H9 (cell line): ENCODE results near the gene NUP155. TPM values are rescaled to one million over a fixed set of nuclear protein-coding genes. Genes with fewer than 3 reads are reported as not detected.

Source experiments
- DNase-seq: peaks from one replicate; pipeline ENCODE4 v3.0.0-alpha.2; 2017
- H2AFZ ChIP-seq: one replicate; pipeline ENCODE4 v1.6.1; 2013; ENCODE audit warnings: mild to moderate bottlenecking, low read length, control low read depth, moderate library complexity
- H2AK5ac ChIP-seq: 2 replicates; pipeline ENCODE4 v1.6.1; 2013; ENCODE audit warnings: low read length, control low read depth, mixed read lengths; ENCODE audit not compliant: insufficient read length
- H2BK120ac ChIP-seq: one replicate; pipeline ENCODE4 v1.6.1; 2013; ENCODE audit warnings: low read depth, mild to moderate bottlenecking, low read length, control low read depth, inconsistent platforms; ENCODE audit not compliant: poor library complexity, severe bottlenecking
- H2BK12ac ChIP-seq: 2 replicates; pipeline ENCODE4 v1.6.1; 2013; ENCODE audit warnings: low read length, control low read depth, mixed read lengths, low read depth; ENCODE audit not compliant: insufficient read length
- H2BK15ac ChIP-seq: 2 replicates; pipeline ENCODE4 v1.6.1; 2013; ENCODE audit warnings: low read depth, low read length, control low read depth
- H2BK20ac ChIP-seq: one replicate; pipeline ENCODE4 v1.6.1; 2013; ENCODE audit warnings: low read depth, mild to moderate bottlenecking, low read length, control low read depth, inconsistent platforms; ENCODE audit not compliant: poor library complexity, severe bottlenecking
- H2BK5ac ChIP-seq: 2 replicates; pipeline ENCODE4 v1.6.1; 2013; ENCODE audit warnings: low read length, control low read depth, mixed read lengths; ENCODE audit not compliant: insufficient read length
- H3K14ac ChIP-seq: 2 replicates; pipeline ENCODE4 v1.6.1; 2013; ENCODE audit warnings: low read length, control low read depth; ENCODE audit not compliant: insufficient read depth
- H3K18ac ChIP-seq: 2 replicates; pipeline ENCODE4 v1.6.1; 2013; ENCODE audit warnings: low read depth, mild to moderate bottlenecking, mixed read lengths, low read length, control low read depth; ENCODE audit not compliant: insufficient read length
- H3K23ac ChIP-seq: 2 replicates; pipeline ENCODE4 v1.6.1; 2013; ENCODE audit warnings: low read length, control low read depth, mixed read lengths, low read depth; ENCODE audit not compliant: insufficient read length
- H3K23me2 ChIP-seq: 2 replicates; pipeline ENCODE4 v1.6.1; 2013; ENCODE audit warnings: low read depth, mild to moderate bottlenecking, mixed read lengths, low read length, control low read depth; ENCODE audit not compliant: insufficient read length, poor library complexity, severe bottlenecking
- H3K27ac ChIP-seq: 2 replicates; pipeline ENCODE4 v1.5.1; 2013; ENCODE audit warnings: low read length, control low read depth, mixed read lengths, low read depth; ENCODE audit not compliant: insufficient read length
- H3K27me3 ChIP-seq: 2 replicates; pipeline ENCODE4 v1.6.1; 2013; ENCODE audit warnings: low read length, control low read depth, inconsistent platforms; ENCODE audit not compliant: insufficient read depth
- H3K4ac ChIP-seq: 2 replicates; pipeline ENCODE4 v1.6.1; 2013; ENCODE audit warnings: low read depth, mild to moderate bottlenecking, control low read depth, inconsistent platforms, low read length, moderate library complexity
- H3K4me1 ChIP-seq: 2 replicates; pipeline ENCODE4 v1.6.1; 2013; ENCODE audit warnings: low read length, control low read depth, inconsistent platforms; ENCODE audit not compliant: insufficient read depth
- H3K4me2 ChIP-seq: 2 replicates; pipeline ENCODE4 v1.6.1; 2013; ENCODE audit warnings: low read length, control low read depth, mixed read lengths; ENCODE audit not compliant: insufficient read length, insufficient read depth
- H3K56ac ChIP-seq: 2 replicates; pipeline ENCODE4 v1.6.1; 2013; ENCODE audit warnings: low read depth, mild to moderate bottlenecking, mixed read lengths, low read length, control low read depth; ENCODE audit not compliant: insufficient read length
- H3K79me1 ChIP-seq: 2 replicates; pipeline ENCODE4 v1.6.1; 2013; ENCODE audit warnings: low read depth, mild to moderate bottlenecking, moderate library complexity, low read length, control low read depth, inconsistent platforms; ENCODE audit not compliant: insufficient read depth, poor library complexity, severe bottlenecking
- H3K79me2 ChIP-seq: 2 replicates; pipeline ENCODE4 v1.6.1; 2013; ENCODE audit warnings: low read length, control low read depth, inconsistent platforms; ENCODE audit not compliant: insufficient read depth
- H3K9ac ChIP-seq: 2 replicates; pipeline ENCODE4 v1.6.1; 2013; ENCODE audit warnings: low read length, control low read depth, mixed read lengths; ENCODE audit not compliant: insufficient read length; ENCODE audit errors: extremely low read depth
- H3K9me3 ChIP-seq: one replicate; pipeline ENCODE4 v1.6.1; 2013; ENCODE audit warnings: low read depth, low read length, inconsistent platforms; ENCODE audit not compliant: control insufficient read depth
- H3T11ph ChIP-seq: one replicate; pipeline ENCODE4 v1.6.1; 2013; ENCODE audit warnings: mild to moderate bottlenecking, low read length, control low read depth, inconsistent platforms
- H4K20me1 ChIP-seq: one replicate; pipeline ENCODE4 v1.6.1; 2013; ENCODE audit not compliant: control insufficient read depth, insufficient read length, insufficient read depth
- H4K5ac ChIP-seq: 2 replicates; pipeline ENCODE4 v1.6.1; 2013; ENCODE audit warnings: low read depth, mild to moderate bottlenecking, mixed read lengths, low read length, control low read depth; ENCODE audit not compliant: insufficient read length
- H4K8ac ChIP-seq: replicated peaks from 2 replicates; pipeline ENCODE4 v1.6.1; 2013; ENCODE audit warnings: low read length, control low read depth, mixed read lengths, low read depth; ENCODE audit not compliant: insufficient read length
- H4K91ac ChIP-seq: 2 replicates; pipeline ENCODE4 v1.6.1; 2013; ENCODE audit warnings: low read depth, mild to moderate bottlenecking, moderate library complexity, mixed read lengths, low read length, control low read depth; ENCODE audit not compliant: insufficient read length
- H3K27ac Mint-ChIP-seq, 3 experiments: 2 replicates in 2 of 3; 3 replicates in 1 of 3; pipeline ENCODE4 v1.8.0; 2020 to 2021; ENCODE audit warnings: mixed read lengths in 3 of 3, mild to moderate bottlenecking in 1 of 3, moderate library complexity in 1 of 3
- H3K27me3 Mint-ChIP-seq: 2 replicates; pipeline ENCODE4 v1.8.0; 2021; ENCODE audit warnings: low read depth, mild to moderate bottlenecking, moderate library complexity, mixed read lengths
- H3K36me3 Mint-ChIP-seq, 3 experiments: 2 replicates in 2 of 3; 3 replicates in 1 of 3; pipeline ENCODE4 v1.8.0; 2020 to 2021; ENCODE audit warnings: low read depth in 3 of 3, mixed read lengths in 3 of 3; ENCODE audit not compliant: insufficient read depth in 1 of 3
- H3K4me1 Mint-ChIP-seq, 2 experiments: 2 replicates each; pipeline ENCODE4 v1.8.0; 2020; ENCODE audit warnings: mixed read lengths in 2 of 2
- H3K4me3 Mint-ChIP-seq, 2 experiments: 2 replicates in 1 of 2; 3 replicates in 1 of 2; pipeline ENCODE4 v1.8.0; 2020 to 2021; ENCODE audit warnings: mild to moderate bottlenecking in 2 of 2, mixed read lengths in 2 of 2, moderate library complexity in 1 of 2
- H3K9me3 Mint-ChIP-seq, 2 experiments: 2 replicates in 1 of 2; 3 replicates in 1 of 2; pipeline ENCODE4 v1.8.0; 2020; ENCODE audit warnings: mild to moderate bottlenecking in 2 of 2, mixed read lengths in 2 of 2, moderate library complexity in 1 of 2
- WGBS: extraction: QIAGEN DNeasy Blood & Tissue Kit; methylation state at CpG from one replicate; pipeline ENCODE4 v1.1.7; 2013; ENCODE audit warnings: missing lambda C conversion rate, low lambda C conversion rate, mixed read lengths; ENCODE audit not compliant: insufficient read length; ENCODE audit errors: extremely low coverage; 5-methylcytosine and 5-hydroxymethylcytosine counted together
- total RNA-seq: library from RNA; stranded (reverse); gene quantifications from 2 replicates; pipeline ENCODE4 v1.2.1, GENCODE V29; 2021
- TF ChIP-seq, protein P1 (sequence below): fragments of 200-600 bp; sonication (generic); conservative IDR thresholded peaks from 3 replicates; pipeline ENCODE4 v1.8.0; 2021; ENCODE audit warnings: antibody characterized with exemption, mild to moderate bottlenecking

Gene NUP155
- total RNA-seq, 1 experiment from 2014 or later: 82.4 TPM

DNA sequence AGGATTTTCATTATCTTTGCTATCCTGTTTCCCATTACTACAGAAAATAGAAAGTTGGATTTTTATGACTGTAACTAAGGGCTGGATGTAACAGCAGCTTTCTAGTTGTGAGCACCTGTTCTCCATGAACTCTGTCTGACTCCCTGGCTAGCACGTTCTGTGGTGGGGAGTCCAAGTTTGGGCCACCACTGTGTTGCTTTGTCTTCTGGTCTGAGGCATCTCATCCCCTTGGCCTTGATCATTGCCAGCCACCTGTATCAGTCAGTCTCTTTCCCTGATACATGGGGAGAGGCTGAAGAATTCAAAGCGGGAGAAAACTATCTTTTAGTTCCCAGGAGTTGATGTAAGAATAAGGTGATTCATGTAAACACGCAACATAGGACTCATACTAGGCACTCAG, 41.6 kb upstream of the NUP155 start:
- Histone ChIP-seq H3K27ac (no peak overlapping the region), H3K9me3 (no peaks in the 10 kb centered on the region), H3T11ph (no peak overlapping the region), H3K4me1 (no peaks in the 10 kb centered on the region), H3K79me1 (no peaks in the 10 kb centered on the region), H2AFZ (no peak overlapping the region), H2BK5ac (no peak overlapping the region), H4K91ac (no peak overlapping the region), H3K4me2 (no peak overlapping the region), H4K20me1 (no peaks in the 10 kb centered on the region), H2BK15ac (no peak overlapping the region), H2AK5ac (no peak overlapping the region), H2BK120ac (no peak overlapping the region), H3K9ac (no peak overlapping the region), H3K23ac (no peak overlapping the region), H3K27me3 (no peaks in the 10 kb centered on the region), H4K5ac (no peak overlapping the region), H3K14ac (no peak overlapping the region), H3K23me2 (no peaks in the 10 kb centered on the region), H3K18ac (no peak overlapping the region), H2BK20ac (no peak overlapping the region), H3K4ac (no peak overlapping the region), H2BK12ac (no peak overlapping the region), H3K79me2 (no peaks in the 10 kb centered on the region), H3K56ac (no peak overlapping the region), H4K8ac (no peak overlapping the region)
- no peaks in the 10 kb centered on the region; a peak in 1 of 5 replicates for H3K9me3 Mint-ChIP-seq
- H3K36me3 Mint-ChIP-seq: peaks cover 6 to 23% (median 8%) of the 10 kb centered on the region in 3 experiments; a peak in 5 of 7 replicates
- no peak overlapping the region for H3K27ac Mint-ChIP-seq
- no peaks in the 10 kb centered on the region; the same call in 1 of the 2 replicates for H3K27me3 Mint-ChIP-seq
- TF ChIP-seq, protein P1, sequence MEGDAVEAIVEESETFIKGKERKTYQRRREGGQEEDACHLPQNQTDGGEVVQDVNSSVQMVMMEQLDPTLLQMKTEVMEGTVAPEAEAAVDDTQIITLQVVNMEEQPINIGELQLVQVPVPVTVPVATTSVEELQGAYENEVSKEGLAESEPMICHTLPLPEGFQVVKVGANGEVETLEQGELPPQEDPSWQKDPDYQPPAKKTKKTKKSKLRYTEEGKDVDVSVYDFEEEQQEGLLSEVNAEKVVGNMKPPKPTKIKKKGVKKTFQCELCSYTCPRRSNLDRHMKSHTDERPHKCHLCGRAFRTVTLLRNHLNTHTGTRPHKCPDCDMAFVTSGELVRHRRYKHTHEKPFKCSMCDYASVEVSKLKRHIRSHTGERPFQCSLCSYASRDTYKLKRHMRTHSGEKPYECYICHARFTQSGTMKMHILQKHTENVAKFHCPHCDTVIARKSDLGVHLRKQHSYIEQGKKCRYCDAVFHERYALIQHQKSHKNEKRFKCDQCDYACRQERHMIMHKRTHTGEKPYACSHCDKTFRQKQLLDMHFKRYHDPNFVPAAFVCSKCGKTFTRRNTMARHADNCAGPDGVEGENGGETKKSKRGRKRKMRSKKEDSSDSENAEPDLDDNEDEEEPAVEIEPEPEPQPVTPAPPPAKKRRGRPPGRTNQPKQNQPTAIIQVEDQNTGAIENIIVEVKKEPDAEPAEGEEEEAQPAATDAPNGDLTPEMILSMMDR: no peak
- DNase-seq: no peak
- H3K4me3 Mint-ChIP-seq: no peak overlapping the region
- H3K4me1 Mint-ChIP-seq: no peaks in the 10 kb centered on the region
- WGBS: no CpG with 5 or more reads among the region's 3 CpGs
